Loucy (cell line): ENCODE results near the gene CNPY3.

Experiments
- CTCF ChIP-seq: fragments of 200-600 bp; sonication (generic); conservative IDR thresholded peaks from 2 replicates; pipeline ENCODE4 v1.5.1; 2014; ENCODE audit warnings: mild to moderate bottlenecking, antibody characterized with exemption, low read length
- EZH2phosphoT487 ChIP-seq: fragments of 200-600 bp; IDR thresholded peaks from 2 replicates; pipeline ENCODE4 v1.6.1; 2018; ENCODE audit warnings: antibody characterized with exemption, mild to moderate bottlenecking, moderate library complexity, borderline replicate concordance

GRCh38 chr6:42914546-42914945 is 14.7 kb upstream of the CNPY3 start:
- no peak for TF ChIP-seq CTCF
- no peak for TF ChIP-seq EZH2phosphoT487
